Colonic mucosa (tissue), 4 donors: ENCODE data around the gene SH3PXD2A. TPM values are rescaled to one million over a fixed set of nuclear protein-coding genes. Genes with fewer than 3 reads are reported as not detected.

ENCODE experiments used
- DNase-seq: peaks from one replicate; pipeline ENCODE4 v3.0.0-alpha.2; 2020
- H3K27ac ChIP-seq: fragments of 200-600 bp; one replicate; pipeline ENCODE4 v1.8.0; 2021
- H3K27me3 ChIP-seq: fragments of 200-600 bp; one replicate; pipeline ENCODE4 v1.8.0; 2021
- H3K36me3 ChIP-seq: fragments of 200-600 bp; one replicate; pipeline ENCODE4 v1.8.0; 2021
- H3K4me1 ChIP-seq: fragments of 200-600 bp; one replicate; pipeline ENCODE4 v1.8.0; 2021; ENCODE audit warnings: mild to moderate bottlenecking
- H3K4me3 ChIP-seq: fragments of 200-600 bp; one replicate; pipeline ENCODE4 v1.8.0; 2021
- H3K9ac ChIP-seq, 2 donors: one replicate each; pipeline ENCODE4 v1.7.0; 2013; ENCODE audit warnings: control low read depth in 2 of 2, low read depth in 2 of 2, low read length in 2 of 2
- H3K9me3 ChIP-seq: fragments of 200-600 bp; one replicate; pipeline ENCODE4 v1.8.0; 2021
- CTCF ChIP-seq: fragments of 200-600 bp; IDR thresholded peaks from one replicate; pipeline ENCODE4 v1.8.0; 2022; ENCODE audit warnings: antibody characterized with exemption, mild to moderate bottlenecking
- intact Hi-C: fragments of 100-400 bp; cut with DNase I; formaldehyde crosslinking; loops from one replicate; pipeline ENCODE4 v1.14.1; 2022
- total RNA-seq, 2 donors: library from RNA; stranded (reverse); fragmentation: NEBNext Ultra II Directional in 1 of 2; extraction: Animal tissue kit (Norgen Biotek cat#: 25700) in 1 of 2; gene quantifications; one replicate each; pipeline ENCODE4 v1.2.1, GENCODE V29; 2021
- donor health status: healthy.
- donor health status: DM: no; HTN: no; CAD: no.
- donor health status: DM: no; HTN: no; CAD: no.

The SH3PXD2A gene
- total RNA-seq, 2 donors from 2014 or later = 37.5 to 40.8 TPM

DNA sequence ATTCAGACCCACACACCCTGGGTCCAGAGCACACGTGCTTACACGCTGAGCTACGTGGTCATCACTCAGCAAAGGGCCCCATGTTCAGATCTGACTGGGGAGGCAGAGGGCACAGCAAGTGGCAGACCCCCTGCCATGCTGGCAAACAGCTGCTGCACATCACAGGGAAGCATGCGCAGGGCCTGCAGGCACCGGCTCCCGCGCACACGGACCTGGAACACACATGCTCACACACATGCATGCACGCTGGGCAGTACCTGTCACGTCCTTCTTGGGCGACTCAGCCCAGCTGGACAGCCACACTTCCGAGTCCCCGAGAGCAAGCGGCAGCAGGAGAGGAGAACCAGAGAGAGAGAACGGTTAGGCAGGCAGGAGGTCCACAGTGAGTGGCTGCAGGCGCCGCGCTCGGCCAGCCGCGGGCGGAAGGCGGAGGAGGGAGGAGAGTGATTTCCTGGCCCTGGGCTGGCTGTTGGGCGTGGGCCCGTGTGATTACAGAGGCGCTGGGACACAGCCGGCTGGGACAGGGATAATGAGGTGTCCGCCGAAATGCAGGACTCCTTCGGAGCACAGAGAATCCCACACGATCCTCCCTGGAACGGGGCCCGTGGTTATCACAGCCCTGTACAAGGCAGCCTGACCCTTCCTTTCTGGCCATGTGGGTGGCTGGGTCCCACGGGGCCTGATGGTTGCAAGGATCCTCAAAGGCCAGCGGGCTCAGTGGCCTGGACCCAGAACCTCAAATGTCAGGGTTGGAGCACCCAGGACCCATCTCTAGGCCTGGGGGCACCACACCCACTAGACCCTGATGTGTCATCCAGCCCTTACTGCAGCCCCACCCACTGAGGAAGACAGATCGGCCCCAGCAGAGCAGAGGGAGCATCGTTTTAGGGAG, 186.8 kb downstream of the SH3PXD2A start:
- no peaks in the 10 kb centered on the region for H3K4me1 ChIP-seq
- DNase-seq = peak; percentile 52
- no peak overlapping the region for H3K4me3 ChIP-seq
- H3K27me3 ChIP-seq = no peaks in the 10 kb centered on the region
- H3K36me3 ChIP-seq = no peaks in the 10 kb centered on the region
- intact Hi-C loops = no loop called here
- no peak for TF ChIP-seq CTCF
- H3K9ac ChIP-seq = peak overlapping the region; percentile 1 to 46
- H3K27ac ChIP-seq = peak overlapping the region; percentile 3
- H3K9me3 ChIP-seq = no peaks in the 10 kb centered on the region

DNA sequence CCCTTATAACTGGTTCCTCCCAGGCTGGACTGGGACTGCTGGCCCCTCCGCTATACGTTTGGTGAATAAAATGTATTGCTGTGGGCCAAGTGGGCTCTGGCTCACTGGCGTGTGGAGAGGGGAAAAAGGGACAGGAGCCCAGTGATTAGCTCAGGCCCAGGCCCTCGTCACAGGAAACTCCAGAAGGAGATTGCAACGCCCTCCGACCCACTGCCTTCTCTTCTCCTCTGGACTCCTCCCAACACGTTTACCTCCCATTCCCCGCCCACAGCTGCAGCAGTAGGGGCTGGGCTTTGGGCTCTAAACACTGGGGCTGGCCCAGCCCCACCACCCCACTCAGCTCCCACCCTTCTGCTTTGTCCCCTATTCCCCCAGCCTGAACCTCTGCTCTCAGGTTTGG, 188.0 kb downstream of the SH3PXD2A start:
- peak overlapping the region; percentile 39 for H3K27ac ChIP-seq
- no peaks in the 10 kb centered on the region for H3K4me1 ChIP-seq
- peak overlapping the region in 1 of 2 donors; percentile 6 for H3K9ac ChIP-seq
- H3K36me3 ChIP-seq = no peaks in the 10 kb centered on the region
- H3K4me3 ChIP-seq = no peak overlapping the region
- no peaks in the 10 kb centered on the region for H3K27me3 ChIP-seq
- DNase-seq = no peak
- intact Hi-C loops = no loop called here
- no peak for TF ChIP-seq CTCF
- no peaks in the 10 kb centered on the region for H3K9me3 ChIP-seq

- no peak overlapping the region for H3K4me3 ChIP-seq
- no peak for DNase-seq
- no peaks in the 10 kb centered on the region for H3K36me3 ChIP-seq
- no peak overlapping the region for H3K27ac ChIP-seq
- no peak for TF ChIP-seq CTCF
- H3K9ac ChIP-seq = peak overlapping the region; percentile 6 to 48
- H3K9me3 ChIP-seq = no peaks in the 10 kb centered on the region
- intact Hi-C loops = no loop called here
- H3K4me1 ChIP-seq = no peaks in the 10 kb centered on the region
- H3K27me3 ChIP-seq = no peaks in the 10 kb centered on the region
Observed at GRCh38 chr10:103666762-103667150, 188.6 kb downstream of the SH3PXD2A start.

- H3K9me3 ChIP-seq = no peaks in the 10 kb centered on the region
- no peaks in the 10 kb centered on the region for H3K4me1 ChIP-seq
- H3K4me3 ChIP-seq = no peak overlapping the region
- H3K27ac ChIP-seq = no peak overlapping the region
- H3K36me3 ChIP-seq = no peaks in the 10 kb centered on the region
- no peak for TF ChIP-seq CTCF
- DNase-seq = peak; percentile 62
- intact Hi-C loops = no loop called here
- no peaks in the 10 kb centered on the region for H3K27me3 ChIP-seq
- no peak overlapping the region for H3K9ac ChIP-seq
Observed at GRCh38 chr10:103666087-103666761, 189.2 kb downstream of the SH3PXD2A start.

- DNase-seq = no peak
- intact Hi-C loops = no loop called here
Observed at GRCh38 chr10:103665162-103665889, 190.1 kb downstream of the SH3PXD2A start.

More at GRCh38 chr10:103665162-103665889, 190.1 kb downstream of the SH3PXD2A start:
- Histone ChIP-seq H3K9me3 (no peaks in the 10 kb centered on the region), H3K27me3 (no peaks in the 10 kb centered on the region), H3K27ac (no peak overlapping the region), H3K4me3 (no peak overlapping the region), H3K36me3 (no peaks in the 10 kb centered on the region), H3K4me1 (no peaks in the 10 kb centered on the region), H3K9ac (no peak overlapping the region)
- TF ChIP-seq CTCF = no peak
